Fibroblast of skin of left quadriceps (primary cell): ENCODE results near the gene MSH5.
A peak's percentile ranks its signal among the peaks of the same experiment; 100 is the strongest.

Source experiments
- DNase-seq, 2 experiments: peaks; one replicate each; pipeline ENCODE4 v3.0.0-alpha.2; 2013; ENCODE audit warnings: low read depth in 2 of 2

MSH5 gene

GRCh38 chr6:31758281-31758680, 18.5 kb downstream of the MSH5 start:
- no peak for DNase-seq

GRCh38 chr6:31760790-31761189, 21.0 kb downstream of the MSH5 start:
- DNase-seq, result no peak

- DNase-seq, result no peak
These were observed 21.5 kb downstream of the MSH5 start for GRCh38 chr6:31761343-31761742.

- no peak for DNase-seq
These were observed 22.6 kb downstream of the MSH5 start, which contains the start of gene SAPCD1 for GRCh38 chr6:31762356-31762755. TSS of gene SAPCD1 (plus strand) at chr6:31762656. CDS start at chr6:31763055, 399 bp downstream.

GRCh38 chr6:31762878-31763618, 23.2 kb downstream of the MSH5 start:
- DNase-seq, result no peak

- DNase-seq, result peak in 1 of 2 experiments; percentile 29
These were observed 23.8 kb downstream of the MSH5 start for GRCh38 chr6:31763619-31763940.

- no peak for DNase-seq
These were observed 24.4 kb downstream of the MSH5 start for GRCh38 chr6:31764198-31764597.

GRCh38 chr6:31765559-31765909, 25.7 kb downstream of the MSH5 start:
- no peak for DNase-seq

GRCh38 chr6:31765910-31766794, 26.3 kb downstream of the MSH5 start:
- DNase-seq, result no peak

GRCh38 chr6:31767096-31767645, 27.4 kb downstream of the MSH5 start:
- DNase-seq, result no peak

- no peak for DNase-seq
These were observed 28.8 kb downstream of the MSH5 start for GRCh38 chr6:31768363-31769257.

- DNase-seq, result no peak
These were observed 30.0 kb downstream of the MSH5 start for GRCh38 chr6:31769684-31770371.

- DNase-seq, result no peak
These were observed 31.1 kb downstream of the MSH5 start for GRCh38 chr6:31770860-31771259.

- no peak for DNase-seq
These were observed 32.2 kb downstream of the MSH5 start for GRCh38 chr6:31771992-31772358.

GRCh38 chr6:31775184-31775583, 35.4 kb downstream of the MSH5 start:
- DNase-seq, result no peak

GRCh38 chr6:31775633-31776484, 36.1 kb downstream of the MSH5 start:
- DNase-seq, result no peak

- no peak for DNase-seq
These were observed 36.7 kb downstream of the MSH5 start for GRCh38 chr6:31776485-31776988.

GRCh38 chr6:31776989-31777666, 37.3 kb downstream of the MSH5 start, which contains the start of gene VWA7:
TSS of gene VWA7 (minus strand) at chr6:31777328. CDS start at chr6:31776779, 549 bp downstream.
- DNase-seq, result peak in 1 of 2 experiments; percentile 12

GRCh38 chr6:31777667-31778050, 37.9 kb downstream of the MSH5 start:
- DNase-seq, result no peak
